Transverse colon (tissue), 4 donors: Measurements from ENCODE around the gene PRR19. TPM values are rescaled to one million over a fixed set of nuclear protein-coding genes. Genes with fewer than 3 reads are reported as not detected.

Experiments
- DNase-seq: peaks from one replicate; pipeline ENCODE4 v3.0.0-alpha.2; 2019
- H3K27ac ChIP-seq, 4 donors: fragments of 200-600 bp; sonication (generic); 2 replicates each; pipeline ENCODE4 v1.5.1; 2016 to 2018; ENCODE audit warnings: inconsistent platforms in 4 of 4
- H3K27me3 ChIP-seq: fragments of 200-600 bp; sonication (generic); 2 replicates; pipeline ENCODE4 v1.5.1; 2017; ENCODE audit warnings: inconsistent platforms
- H3K36me3 ChIP-seq, 4 donors: fragments of 200-600 bp; sonication (generic); 2 replicates each; pipeline ENCODE4 v1.5.1; 2017 to 2019; ENCODE audit warnings: inconsistent platforms in 4 of 4
- H3K4me1 ChIP-seq, 4 donors: fragments of 200-600 bp; sonication (generic); 2 replicates each; pipeline ENCODE4 v1.5.1; 2017 to 2020; ENCODE audit warnings: inconsistent platforms in 4 of 4
- H3K4me3 ChIP-seq, 4 donors: fragments of 200-600 bp; sonication (generic); 1 replicate in 1 of 4; 2 replicates in 3 of 4; pipeline versions ENCODE4 v1.5.1 to v1.6.1; 2017 to 2019; ENCODE audit warnings: inconsistent platforms in 4 of 4
- H3K9me3 ChIP-seq, 2 donors: fragments of 200-600 bp; sonication (generic); 2 replicates each; pipeline ENCODE4 v1.5.1; 2017 to 2019; ENCODE audit warnings: inconsistent platforms in 2 of 2
- CTCF ChIP-seq, 5 experiments: fragments of 200-600 bp in 3 of 5; fragments of 450-650 bp in 2 of 5; sonication (generic) in 3 of 5; IDR thresholded peaks; 1 replicate in 2 of 5; 2 replicates in 3 of 5; pipeline ENCODE4 v1.5.1; 2016 to 2017; ENCODE audit warnings: antibody characterized with exemption in 5 of 5, inconsistent platforms in 3 of 5, mild to moderate bottlenecking in 2 of 5, moderate library complexity in 1 of 5
- EP300 ChIP-seq: sonication (generic); formaldehyde crosslinking; IDR thresholded peaks from one replicate; pipeline ENCODE4 v1.6.1; 2017; ENCODE audit warnings: antibody characterized with exemption, low read depth
- POLR2A ChIP-seq: fragments of 450-650 bp; IDR thresholded peaks from one replicate; pipeline ENCODE4 v1.6.1; 2016; ENCODE audit warnings: antibody characterized with exemption, mild to moderate bottlenecking, moderate library complexity
- POLR2AphosphoS5 ChIP-seq, 3 donors: sonication (generic); formaldehyde crosslinking; IDR thresholded peaks; one replicate each; pipeline ENCODE4 v1.6.1; 2016; ENCODE audit warnings: antibody characterized with exemption in 3 of 3
- WGBS, 2 donors: methylation state at CpG; one replicate each; pipeline ENCODE4 v1.1.5; 2018; ENCODE audit warnings: low coverage in 1 of 2; 5-methylcytosine and 5-hydroxymethylcytosine counted together
- in situ Hi-C, 4 donors: fragments of 200-750 bp; cut with MboI; loops; one replicate each; pipeline versions ENCODE4 v1.15.0 to v1.15.1; 2017; ENCODE audit warnings: low sequenced_read_pairs in 3 of 4, low pct_ligation_motif_present in 1 of 4, low pct_unique_long_range_greater_than_20kb in 1 of 4
- intact Hi-C: fragments of 100-400 bp; cut with DNase I; formaldehyde crosslinking; loops from one replicate; pipeline ENCODE4 v1.15.1; 2023; ENCODE audit warnings: low total_unique reads
- total RNA-seq, 4 donors: library from RNA; depleted of rRNA; stranded (reverse); fragments of >200 nt; gene quantifications; one replicate each; pipeline ENCODE4 v1.1.0, GENCODE V29; 2016

PRR19 gene
- total RNA-seq, 4 donors from 2014 or later: 0.41 to 0.79 TPM; not detected in 2

GRCh38 chr19:42289556-42290041 is 12.3 kb upstream of the PRR19 start:
- no peak for TF ChIP-seq POLR2AphosphoS5 (IDR thresholded peaks at IDR 0.05)
- no peak for TF ChIP-seq EP300
- no peak for TF ChIP-seq CTCF (IDR thresholded peaks at IDR 0.05)
- TF ChIP-seq POLR2A: no peak
- no peak for DNase-seq
- no peak overlapping the region for H3K4me3 ChIP-seq
- no peaks in the 10 kb centered on the region for H3K9me3 ChIP-seq
- peaks cover 0 to 31% (median 4%) of the 10 kb centered on the region in 4 donors for H3K36me3 ChIP-seq
- intact Hi-C loops (no loop called here), in situ Hi-C loops (loop anchor here in 2 of 4 donors (10.0 kb wide), 1 partner anchor 155 kb away; the partner anchor contains the start of gene POU2F2 (in 2 of the 2))
- H3K27me3 ChIP-seq: no peaks in the 10 kb centered on the region
- WGBS, 2 donors: 78 to 95% methylated on average over 3 to 8 of the region's 8 CpGs
- H3K4me1 ChIP-seq: peaks cover 16 to 38% (median 31%) of the 10 kb centered on the region in 4 donors
- H3K27ac ChIP-seq: no peak overlapping the region

GRCh38 chr19:42290136-42290522 is 11.8 kb upstream of the PRR19 start:
- DNase-seq: no peak
- intact Hi-C loops: no loop called here
- Histone ChIP-seq H3K9me3 (no peaks in the 10 kb centered on the region), H3K27ac (no peak overlapping the region), H3K27me3 (no peaks in the 10 kb centered on the region), H3K4me1 (peaks cover 12 to 33% (median 26%) of the 10 kb centered on the region in 4 donors), H3K36me3 (peaks cover 0 to 33% (median 4%) of the 10 kb centered on the region in 4 donors), H3K4me3 (no peak overlapping the region)
- 83% methylated on average over 5 to 11 of the region's 13 CpGs for WGBS, 2 donors
- TF ChIP-seq POLR2A (no peak), CTCF (IDR thresholded peaks at IDR 0.05) (no peak), POLR2AphosphoS5 (IDR thresholded peaks at IDR 0.05) (no peak)
- in situ Hi-C loops: loop anchor here in 2 of 4 donors (10.0 kb wide), 1 partner anchor 155 kb away; the partner anchor contains the start of gene POU2F2 (in 2 of the 2)

- DNase-seq: no peak
- intact Hi-C loops: no loop called here
- in situ Hi-C loops: loop anchor here in 2 of 4 donors (10.0 kb wide), 1 partner anchor 156 kb away; the partner anchor contains the start of gene POU2F2 (in 2 of the 2)
- no peaks in the 10 kb centered on the region for H3K9me3 ChIP-seq
- H3K4me3 ChIP-seq: no peak overlapping the region
- peak overlapping the region in 1 of 4 donors; percentile 25 for H3K27ac ChIP-seq
- peaks cover 0 to 33% (median 4%) of the 10 kb centered on the region in 4 donors for H3K36me3 ChIP-seq
- WGBS, 2 donors: 80% methylated on average over 11 of the region's 31 CpGs; no CpG with 5 or more reads in 1 of the 2 donors
- H3K4me1 ChIP-seq: peaks cover 5 to 27% (median 20%) of the 10 kb centered on the region in 4 donors
- TF ChIP-seq CTCF (IDR thresholded peaks at IDR 0.05) (peak in 4 of 5 experiments; percentile 22 to 53 (median 38)), POLR2A (no peak)
- H3K27me3 ChIP-seq: no peaks in the 10 kb centered on the region
Observed at GRCh38 chr19:42290523-42291434, 11.2 kb upstream of the PRR19 start.

GRCh38 chr19:42291435-42291810 is 10.5 kb upstream of the PRR19 start:
- H3K4me3 ChIP-seq: no peak overlapping the region
- intact Hi-C loops: no loop called here
- H3K9me3 ChIP-seq: no peaks in the 10 kb centered on the region
- H3K36me3 ChIP-seq: peaks cover 0 to 33% (median 4%) of the 10 kb centered on the region in 4 donors
- H3K4me1 ChIP-seq: peaks cover 0 to 20% (median 14%) of the 10 kb centered on the region in 4 donors
- H3K27me3 ChIP-seq: no peaks in the 10 kb centered on the region
- 52% methylated on average over 9 of the region's 9 CpGs; no CpG with 5 or more reads in 1 of the 2 donors for WGBS, 2 donors
- TF ChIP-seq CTCF (IDR thresholded peaks at IDR 0.05) (no peak), POLR2A (no peak), POLR2AphosphoS5 (IDR thresholded peaks at IDR 0.05) (no peak), EP300 (no peak)
- in situ Hi-C loops: loop anchor here in 2 of 4 donors (10.0 kb wide), 1 partner anchor 157 kb away; the partner anchor contains the start of gene POU2F2 (in 2 of the 2)
- DNase-seq: no peak
- H3K27ac ChIP-seq: peak overlapping the region in 1 of 4 donors; percentile 25
